SK-N-SH (cell line): ENCODE data around the gene UBD. TPM values are rescaled to one million over a fixed set of nuclear protein-coding genes. Genes with fewer than 3 reads are reported as not detected.

Experiments
- CTCF ChIA-PET: fragments of 300-600, 350-600 bp; formaldehyde crosslinking; extraction: SDS; loops from one replicate; lab custom pipeline; 2021; lab: Yijun Ruan, JAX
- POLR2A ChIA-PET: fragments of 350-600 bp; sonication (Branson Sonifier 250); formaldehyde crosslinking; extraction: SDS; loops from one replicate; lab custom pipeline; 2020; ENCODE audit warnings: antibody characterized with exemption, inconsistent platforms; lab: Yijun Ruan, JAX
- DNase-seq: peaks from one replicate; pipeline ENCODE4 v3.0.0; 2012
- H2AFZ ChIP-seq: fragments of 200-600 bp; sonication (generic); 2 replicates; pipeline ENCODE4 v1.8.1; 2016; ENCODE audit warnings: antibody characterized with exemption, mild to moderate bottlenecking, low read depth
- H3F3A ChIP-seq: fragments of 200-600 bp; sonication (generic); replicated peaks from 2 replicates; pipeline ENCODE3; 2016; ENCODE audit warnings: antibody characterized with exemption, mild to moderate bottlenecking; ENCODE audit not compliant: insufficient read depth
- H3K27ac ChIP-seq, 2 experiments: fragments of 200-500 bp in 1 of 2; fragments of 200-600 bp in 1 of 2; sonication (Bioruptor generic) in 1 of 2; sonication (generic), shearing (Covaris generic) in 1 of 2; 2 replicates each; pipeline versions ENCODE4 v1.5.1 to v1.6.1; 2014 to 2016; ENCODE audit warnings: low read depth in 2 of 2, inconsistent platforms in 1 of 2, low read length in 1 of 2, mild to moderate bottlenecking in 1 of 2, mixed read lengths in 1 of 2
- H3K27me3 ChIP-seq: fragments of 200-600 bp; sonication (generic), shearing (Covaris generic); 2 replicates; pipeline ENCODE4 v1.6.1; 2016; ENCODE audit warnings: mixed run types; ENCODE audit not compliant: insufficient read depth
- H3K36me3 ChIP-seq, 2 experiments: fragments of 200-500 bp in 1 of 2; fragments of 200-600 bp in 1 of 2; sonication (Bioruptor generic) in 1 of 2; sonication (generic) in 1 of 2; replicated peaks in 1 of 2; 2 replicates each; pipeline versions ENCODE3 to v1.5.1; 2014 to 2016; ENCODE audit warnings: low read length in 1 of 2, mild to moderate bottlenecking in 1 of 2; ENCODE audit not compliant: insufficient read depth in 2 of 2, control insufficient read depth in 1 of 2
- H3K4me1 ChIP-seq, 2 experiments: fragments of 200-500 bp in 1 of 2; fragments of 200-600 bp in 1 of 2; sonication (Bioruptor generic) in 1 of 2; sonication (generic), shearing (Covaris generic) in 1 of 2; 2 replicates each; pipeline versions ENCODE4 v1.5.1 to v1.6.1; 2014 to 2016; ENCODE audit warnings: low read depth in 1 of 2, low read length in 1 of 2, mixed run types in 1 of 2; ENCODE audit not compliant: insufficient read depth in 2 of 2, control insufficient read depth in 1 of 2
- H3K4me2 ChIP-seq: fragments of 200-600 bp; sonication (generic), shearing (Covaris generic); 2 replicates; pipeline ENCODE4 v1.6.1; 2017; ENCODE audit warnings: mixed run types
- H3K4me3 ChIP-seq, 2 experiments: fragments of 200-500 bp in 1 of 2; fragments of 200-600 bp in 1 of 2; sonication (Bioruptor generic) in 1 of 2; sonication (generic), shearing (Covaris generic) in 1 of 2; 2 replicates each; pipeline versions ENCODE4 v1.5.1 to v1.8.1; 2014 to 2016; ENCODE audit warnings: low read depth in 2 of 2, inconsistent platforms in 1 of 2, low read length in 1 of 2, mild to moderate bottlenecking in 1 of 2, mixed read lengths in 1 of 2, moderate library complexity in 1 of 2
- H3K79me2 ChIP-seq: fragments of 200-600 bp; sonication (generic); 2 replicates; pipeline ENCODE4 v1.8.1; 2017; ENCODE audit warnings: mild to moderate bottlenecking; ENCODE audit not compliant: insufficient read depth
- H3K9ac ChIP-seq: fragments of 200-600 bp; sonication (generic); 2 replicates; pipeline ENCODE4 v1.6.1; 2017; ENCODE audit warnings: mixed run types
- H3K9me2 ChIP-seq: fragments of 200-600 bp; sonication (generic); 2 replicates; pipeline ENCODE4 v1.6.1; 2017; ENCODE audit warnings: mixed run types
- H3K9me3 ChIP-seq: fragments of 200-600 bp; sonication (generic); 2 replicates; pipeline ENCODE4 v1.6.1; 2017; ENCODE audit warnings: mixed run types, mild to moderate bottlenecking, moderate library complexity
- H4K20me1 ChIP-seq: fragments of 200-600 bp; sonication (generic); 2 replicates; pipeline ENCODE4 v1.6.1; 2017; ENCODE audit warnings: mild to moderate bottlenecking, mixed run types; ENCODE audit not compliant: insufficient read depth
- ELF1 ChIP-seq: IDR thresholded peaks from 2 replicates; pipeline ENCODE4 v1.4.0; 2012
- EZH2phosphoT487 ChIP-seq: fragments of 200-600 bp; sonication (generic); IDR thresholded peaks from 2 replicates; pipeline ENCODE4 v1.6.1; 2017; ENCODE audit warnings: low read depth, mixed run types, mild to moderate bottlenecking, antibody characterized with exemption, moderate library complexity, borderline replicate concordance
- FOSL2 ChIP-seq: IDR thresholded peaks from 2 replicates; pipeline ENCODE4 v1.4.0; 2012; ENCODE audit warnings: low read depth, mild to moderate bottlenecking, moderate library complexity, borderline replicate concordance
- FOXJ3 ChIP-seq: sonication (generic); formaldehyde crosslinking; IDR thresholded peaks from 2 replicates; pipeline ENCODE4 v1.5.1; 2020; ENCODE audit warnings: mild to moderate bottlenecking, missing genetic modification reagents
- GABPA ChIP-seq: IDR thresholded peaks from 2 replicates; pipeline ENCODE4 v1.4.0; 2012; ENCODE audit warnings: low read depth, mild to moderate bottlenecking
- MAX ChIP-seq: IDR thresholded peaks from 2 replicates; pipeline ENCODE4 v1.4.0; 2012; ENCODE audit warnings: low read depth
- MEF2A ChIP-seq: IDR thresholded peaks from 2 replicates; pipeline ENCODE4 v1.4.0; 2012; ENCODE audit warnings: low read depth, borderline replicate concordance
- MXI1 ChIP-seq: IDR thresholded peaks from 2 replicates; pipeline ENCODE4 v1.6.1; 2012; ENCODE audit warnings: mild to moderate bottlenecking, low read depth, low read length, improper control_type of control experiment
- NFIC ChIP-seq: IDR thresholded peaks from 2 replicates; pipeline ENCODE4 v1.4.0; 2012; ENCODE audit warnings: borderline replicate concordance
- NRF1 ChIP-seq: IDR thresholded peaks from 2 replicates; pipeline ENCODE4 v1.6.1; 2012; ENCODE audit warnings: low read depth, mild to moderate bottlenecking, low read length
- PBX3 ChIP-seq: IDR thresholded peaks from 2 replicates; pipeline ENCODE4; 2012
- RAD21 ChIP-seq: IDR thresholded peaks from 2 replicates; pipeline ENCODE4 v1.6.1; 2012; ENCODE audit warnings: mild to moderate bottlenecking, low read length
- RCOR1 ChIP-seq: fragments of 150-350 bp; IDR thresholded peaks from 2 replicates; pipeline ENCODE4 v1.6.1; 2017; ENCODE audit warnings: antibody characterized with exemption, low read length
- TEAD4 ChIP-seq: IDR thresholded peaks from 2 replicates; pipeline ENCODE4 v1.4.0; 2012; ENCODE audit warnings: mild to moderate bottlenecking, borderline replicate concordance; ENCODE audit not compliant: insufficient read depth
- WGBS: methylation state at CpG from one replicate; pipeline ENCODE4 v1.1.6; 2017; ENCODE audit warnings: low lambda C conversion rate; 5-methylcytosine and 5-hydroxymethylcytosine counted together
- polyA plus RNA-seq, 3 experiments: library from polyadenylated mRNA; depleted of rRNA; stranded (reverse); fragments of >200 nt; gene quantifications; 2 replicates each; pipeline ENCODE4 v1.2.3, GENCODE V29; 2012
- TF ChIP-seq, protein P1 (sequence below): IDR thresholded peaks from 2 replicates; pipeline ENCODE4 v1.4.0; 2012; ENCODE audit warnings: low read depth, borderline replicate concordance
- TF ChIP-seq, protein P2 (sequence below): fragments of 150-350 bp; IDR thresholded peaks from 2 replicates; pipeline ENCODE4 v1.6.1; 2017; ENCODE audit warnings: antibody characterized with exemption, low read length, low read depth, borderline replicate concordance
- TF ChIP-seq, protein P3 (sequence below): fragments of 150-350 bp; IDR thresholded peaks from 2 replicates; pipeline ENCODE4 v1.6.1; 2016; ENCODE audit warnings: mild to moderate bottlenecking, low read depth, low read length
- TF ChIP-seq, protein P4 (sequence below): IDR thresholded peaks from 2 replicates; pipeline ENCODE4 v1.6.1; 2012; ENCODE audit warnings: mild to moderate bottlenecking, low read depth, low read length, moderate library complexity
- TF ChIP-seq, protein P5 (sequence below): IDR thresholded peaks from 2 replicates; pipeline ENCODE4 v1.4.0; 2012; ENCODE audit warnings: low read depth, borderline replicate concordance

The UBD gene
- polyA plus RNA-seq, 1 of the 3 experiments (the other 2 are of a cell fraction) = not detected

- 6% methylated on average over 2 of the region's 2 CpGs for WGBS
- H3K36me3 ChIP-seq = peaks cover 0 to 4% of the 10 kb centered on the region in 2 experiments
- H3K9me3 ChIP-seq = no peaks in the 10 kb centered on the region
- TF ChIP-seq, protein P1, sequence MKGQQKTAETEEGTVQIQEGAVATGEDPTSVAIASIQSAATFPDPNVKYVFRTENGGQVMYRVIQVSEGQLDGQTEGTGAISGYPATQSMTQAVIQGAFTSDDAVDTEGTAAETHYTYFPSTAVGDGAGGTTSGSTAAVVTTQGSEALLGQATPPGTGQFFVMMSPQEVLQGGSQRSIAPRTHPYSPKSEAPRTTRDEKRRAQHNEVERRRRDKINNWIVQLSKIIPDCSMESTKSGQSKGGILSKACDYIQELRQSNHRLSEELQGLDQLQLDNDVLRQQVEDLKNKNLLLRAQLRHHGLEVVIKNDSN = no peak
- TF ChIP-seq, protein P2, sequence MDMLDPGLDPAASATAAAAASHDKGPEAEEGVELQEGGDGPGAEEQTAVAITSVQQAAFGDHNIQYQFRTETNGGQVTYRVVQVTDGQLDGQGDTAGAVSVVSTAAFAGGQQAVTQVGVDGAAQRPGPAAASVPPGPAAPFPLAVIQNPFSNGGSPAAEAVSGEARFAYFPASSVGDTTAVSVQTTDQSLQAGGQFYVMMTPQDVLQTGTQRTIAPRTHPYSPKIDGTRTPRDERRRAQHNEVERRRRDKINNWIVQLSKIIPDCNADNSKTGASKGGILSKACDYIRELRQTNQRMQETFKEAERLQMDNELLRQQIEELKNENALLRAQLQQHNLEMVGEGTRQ = no peak
- TF ChIP-seq GABPA (no peak), EZH2phosphoT487 (no peak), NRF1 (no peak), FOXJ3 (CRISPR knock-in tag) (no peak), FOSL2 (no peak), MAX (no peak), RCOR1 (no peak), NFIC (no peak), TEAD4 (no peak), PBX3 (no peak), ELF1 (no peak), RAD21 (no peak), MXI1 (no peak), MEF2A (no peak)
- TF ChIP-seq, protein P3, sequence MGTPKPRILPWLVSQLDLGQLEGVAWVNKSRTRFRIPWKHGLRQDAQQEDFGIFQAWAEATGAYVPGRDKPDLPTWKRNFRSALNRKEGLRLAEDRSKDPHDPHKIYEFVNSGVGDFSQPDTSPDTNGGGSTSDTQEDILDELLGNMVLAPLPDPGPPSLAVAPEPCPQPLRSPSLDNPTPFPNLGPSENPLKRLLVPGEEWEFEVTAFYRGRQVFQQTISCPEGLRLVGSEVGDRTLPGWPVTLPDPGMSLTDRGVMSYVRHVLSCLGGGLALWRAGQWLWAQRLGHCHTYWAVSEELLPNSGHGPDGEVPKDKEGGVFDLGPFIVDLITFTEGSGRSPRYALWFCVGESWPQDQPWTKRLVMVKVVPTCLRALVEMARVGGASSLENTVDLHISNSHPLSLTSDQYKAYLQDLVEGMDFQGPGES = no peak
- TF ChIP-seq, protein P4, sequence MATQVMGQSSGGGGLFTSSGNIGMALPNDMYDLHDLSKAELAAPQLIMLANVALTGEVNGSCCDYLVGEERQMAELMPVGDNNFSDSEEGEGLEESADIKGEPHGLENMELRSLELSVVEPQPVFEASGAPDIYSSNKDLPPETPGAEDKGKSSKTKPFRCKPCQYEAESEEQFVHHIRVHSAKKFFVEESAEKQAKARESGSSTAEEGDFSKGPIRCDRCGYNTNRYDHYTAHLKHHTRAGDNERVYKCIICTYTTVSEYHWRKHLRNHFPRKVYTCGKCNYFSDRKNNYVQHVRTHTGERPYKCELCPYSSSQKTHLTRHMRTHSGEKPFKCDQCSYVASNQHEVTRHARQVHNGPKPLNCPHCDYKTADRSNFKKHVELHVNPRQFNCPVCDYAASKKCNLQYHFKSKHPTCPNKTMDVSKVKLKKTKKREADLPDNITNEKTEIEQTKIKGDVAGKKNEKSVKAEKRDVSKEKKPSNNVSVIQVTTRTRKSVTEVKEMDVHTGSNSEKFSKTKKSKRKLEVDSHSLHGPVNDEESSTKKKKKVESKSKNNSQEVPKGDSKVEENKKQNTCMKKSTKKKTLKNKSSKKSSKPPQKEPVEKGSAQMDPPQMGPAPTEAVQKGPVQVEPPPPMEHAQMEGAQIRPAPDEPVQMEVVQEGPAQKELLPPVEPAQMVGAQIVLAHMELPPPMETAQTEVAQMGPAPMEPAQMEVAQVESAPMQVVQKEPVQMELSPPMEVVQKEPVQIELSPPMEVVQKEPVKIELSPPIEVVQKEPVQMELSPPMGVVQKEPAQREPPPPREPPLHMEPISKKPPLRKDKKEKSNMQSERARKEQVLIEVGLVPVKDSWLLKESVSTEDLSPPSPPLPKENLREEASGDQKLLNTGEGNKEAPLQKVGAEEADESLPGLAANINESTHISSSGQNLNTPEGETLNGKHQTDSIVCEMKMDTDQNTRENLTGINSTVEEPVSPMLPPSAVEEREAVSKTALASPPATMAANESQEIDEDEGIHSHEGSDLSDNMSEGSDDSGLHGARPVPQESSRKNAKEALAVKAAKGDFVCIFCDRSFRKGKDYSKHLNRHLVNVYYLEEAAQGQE = no peak
- TF ChIP-seq, protein P5, sequence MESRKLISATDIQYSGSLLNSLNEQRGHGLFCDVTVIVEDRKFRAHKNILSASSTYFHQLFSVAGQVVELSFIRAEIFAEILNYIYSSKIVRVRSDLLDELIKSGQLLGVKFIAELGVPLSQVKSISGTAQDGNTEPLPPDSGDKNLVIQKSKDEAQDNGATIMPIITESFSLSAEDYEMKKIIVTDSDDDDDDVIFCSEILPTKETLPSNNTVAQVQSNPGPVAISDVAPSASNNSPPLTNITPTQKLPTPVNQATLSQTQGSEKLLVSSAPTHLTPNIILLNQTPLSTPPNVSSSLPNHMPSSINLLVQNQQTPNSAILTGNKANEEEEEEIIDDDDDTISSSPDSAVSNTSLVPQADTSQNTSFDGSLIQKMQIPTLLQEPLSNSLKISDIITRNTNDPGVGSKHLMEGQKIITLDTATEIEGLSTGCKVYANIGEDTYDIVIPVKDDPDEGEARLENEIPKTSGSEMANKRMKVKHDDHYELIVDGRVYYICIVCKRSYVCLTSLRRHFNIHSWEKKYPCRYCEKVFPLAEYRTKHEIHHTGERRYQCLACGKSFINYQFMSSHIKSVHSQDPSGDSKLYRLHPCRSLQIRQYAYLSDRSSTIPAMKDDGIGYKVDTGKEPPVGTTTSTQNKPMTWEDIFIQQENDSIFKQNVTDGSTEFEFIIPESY = no peak
- no peak overlapping the region for H3K4me2 ChIP-seq
- no peak overlapping the region for H3K9ac ChIP-seq
- no peak overlapping the region for H3K4me3 ChIP-seq
- H3K9me2 ChIP-seq = no peaks in the 10 kb centered on the region
- no peaks in the 10 kb centered on the region for H3K79me2 ChIP-seq
- ChIA-PET POLR2A (no interaction called here), CTCF (no interaction called here)
- no peaks in the 10 kb centered on the region for H3K4me1 ChIP-seq
- no peak overlapping the region for H3K27ac ChIP-seq
- no peak overlapping the region for H2AFZ ChIP-seq
- no peak for DNase-seq
- no peaks in the 10 kb centered on the region for H3F3A ChIP-seq
- no peaks in the 10 kb centered on the region for H4K20me1 ChIP-seq
- H3K27me3 ChIP-seq = peaks cover 41% of the 10 kb centered on the region; the same call in 1 of the 2 replicates
Observed at GRCh38 chr6:29522227-29522626, 37.3 kb downstream of the UBD start.
